Measurements from ENCODE around the gene ACOT12. TPM values are rescaled to one million over a fixed set of nuclear protein-coding genes. Genes with fewer than 3 reads are reported as not detected.
"Not testable (repeated sequence)": the region's sequence is repeated elsewhere in the genome, so short reads cannot be mapped to it uniquely, and the experiment has no call there.

Gene ACOT12
- total RNA-seq, 1 experiment from 2014 or later = not detected

DNA sequence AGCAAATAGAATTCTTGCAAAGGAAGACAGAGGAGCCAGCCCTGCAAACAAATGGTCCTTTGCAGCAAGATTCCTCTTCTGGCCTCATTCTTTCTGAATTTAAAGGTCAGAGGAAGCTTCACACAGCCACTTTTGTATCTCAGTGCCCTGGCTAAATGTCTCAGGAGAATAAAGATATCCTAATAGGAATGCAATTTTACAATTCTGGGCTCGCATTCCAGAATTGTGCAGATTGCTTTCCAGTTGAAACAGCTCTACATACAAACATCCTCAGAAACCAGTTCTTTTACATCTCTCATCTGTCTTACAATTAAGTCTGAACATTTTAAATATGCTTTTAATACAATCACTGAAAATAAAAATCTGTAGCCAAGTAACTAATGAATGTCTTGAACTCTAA lies 14.6 kb upstream of the ACOT12 start:
- H3K27me3 Mint-ChIP-seq (ENCODE audit: low read depth) = no peaks in the 10 kb centered on the region
- no peak for ATAC-seq
- POLR2A ChIA-PET = no interaction called here
- H3K4me3 Mint-ChIP-seq = no peak overlapping the region
- TF ChIP-seq CREB1 (CRISPR knock-in tag; IDR thresholded peaks at IDR 0.05) (no peak), ZNF138 (CRISPR knock-in tag; conservative IDR thresholded peaks at IDR 0.05) (no peak), GABPB1 (CRISPR knock-in tag; IDR thresholded peaks at IDR 0.05) (no peak), KAT7 (CRISPR knock-in tag; IDR thresholded peaks at IDR 0.05; ENCODE audit: borderline replicate concordance) (no peak), MXD4 (CRISPR knock-in tag; IDR thresholded peaks at IDR 0.05; ENCODE audit: borderline replicate concordance) (no peak), ZNF281 (CRISPR knock-in tag; IDR thresholded peaks at IDR 0.05) (no peak), ZBTB21 (CRISPR knock-in tag; IDR thresholded peaks at IDR 0.05; ENCODE audit: borderline replicate concordance) (no peak), CBFB (CRISPR knock-in tag; IDR thresholded peaks at IDR 0.05; ENCODE audit: low read depth) (no peak), NFYB (CRISPR knock-in tag; conservative IDR thresholded peaks at IDR 0.05; ENCODE audit: low read depth) (no peak), USF1 (CRISPR knock-in tag; IDR thresholded peaks at IDR 0.05) (no peak), PRRX2 (CRISPR knock-in tag; IDR thresholded peaks at IDR 0.05) (no peak), HMGA2 (CRISPR knock-in tag; IDR thresholded peaks at IDR 0.05) (no peak), ZSCAN18 (CRISPR knock-in tag; IDR thresholded peaks at IDR 0.05) (no peak)
- TF ChIP-seq, protein P1, sequence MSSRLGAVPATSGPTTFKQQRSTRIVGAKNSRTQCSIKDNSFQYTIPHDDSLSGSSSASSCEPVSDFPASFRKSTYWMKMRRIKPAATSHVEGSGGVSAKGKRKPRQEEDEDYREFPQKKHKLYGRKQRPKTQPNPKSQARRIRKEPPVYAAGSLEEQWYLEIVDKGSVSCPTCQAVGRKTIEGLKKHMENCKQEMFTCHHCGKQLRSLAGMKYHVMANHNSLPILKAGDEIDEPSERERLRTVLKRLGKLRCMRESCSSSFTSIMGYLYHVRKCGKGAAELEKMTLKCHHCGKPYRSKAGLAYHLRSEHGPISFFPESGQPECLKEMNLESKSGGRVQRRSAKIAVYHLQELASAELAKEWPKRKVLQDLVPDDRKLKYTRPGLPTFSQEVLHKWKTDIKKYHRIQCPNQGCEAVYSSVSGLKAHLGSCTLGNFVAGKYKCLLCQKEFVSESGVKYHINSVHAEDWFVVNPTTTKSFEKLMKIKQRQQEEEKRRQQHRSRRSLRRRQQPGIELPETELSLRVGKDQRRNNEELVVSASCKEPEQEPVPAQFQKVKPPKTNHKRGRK (CRISPR knock-in tag; IDR thresholded peaks at IDR 0.05; ENCODE audit: borderline replicate concordance) = no peak
- TF ChIP-seq, protein P2, sequence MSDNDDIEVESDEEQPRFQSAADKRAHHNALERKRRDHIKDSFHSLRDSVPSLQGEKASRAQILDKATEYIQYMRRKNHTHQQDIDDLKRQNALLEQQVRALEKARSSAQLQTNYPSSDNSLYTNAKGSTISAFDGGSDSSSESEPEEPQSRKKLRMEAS (CRISPR knock-in tag; IDR thresholded peaks at IDR 0.05) = no peak
- TF ChIP-seq, protein P3, sequence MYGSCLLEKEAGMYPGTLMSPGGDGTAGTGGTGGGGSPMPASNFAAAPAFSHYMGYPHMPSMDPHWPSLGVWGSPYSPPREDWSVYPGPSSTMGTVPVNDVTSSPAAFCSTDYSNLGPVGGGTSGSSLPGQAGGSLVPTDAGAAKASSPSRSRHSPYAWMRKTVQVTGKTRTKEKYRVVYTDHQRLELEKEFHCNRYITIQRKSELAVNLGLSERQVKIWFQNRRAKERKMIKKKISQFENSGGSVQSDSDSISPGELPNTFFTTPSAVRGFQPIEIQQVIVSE (CRISPR knock-in tag; IDR thresholded peaks at IDR 0.05; ENCODE audit: borderline replicate concordance) = no peak
- CTCF ChIA-PET = interaction anchor here (0.6 to 1.4 kb wide), 2 partner anchors 112 to 757 kb away, joined by 3 to 5 read pairs; no protein-coding TSS in a partner anchor
- no peak overlapping the region for H3K27ac Mint-ChIP-seq
- no peak for DNase-seq (ENCODE audit: low spot score)
- H3K36me3 Mint-ChIP-seq = no peaks in the 10 kb centered on the region
- H3K9me3 Mint-ChIP-seq = no peaks in the 10 kb centered on the region
- H3K4me1 Mint-ChIP-seq = peaks cover 9% of the 10 kb centered on the region

DNA sequence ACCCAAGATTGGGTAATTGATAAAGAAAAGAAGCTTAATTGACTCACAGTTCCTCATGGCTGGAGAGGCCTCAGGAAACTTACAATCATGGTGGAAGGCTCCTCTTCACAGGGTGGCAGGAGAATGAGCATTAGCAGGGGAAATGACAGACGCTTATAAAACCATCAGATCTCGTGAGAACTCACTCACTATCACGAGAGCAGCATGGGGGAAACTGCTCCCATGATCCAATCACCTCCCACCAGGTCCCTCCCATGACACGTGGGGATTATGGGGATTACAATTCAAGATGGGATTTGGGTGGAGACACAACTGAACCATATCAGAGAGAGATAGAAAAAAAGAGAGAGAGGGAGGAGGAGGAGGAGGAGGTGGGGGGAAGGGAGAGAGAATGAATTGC lies 13.9 kb upstream of the ACOT12 start:
- H3K9me3 Mint-ChIP-seq; DNase-seq (ENCODE audit: low spot score); H3K27me3 Mint-ChIP-seq (ENCODE audit: low read depth); H3K36me3 Mint-ChIP-seq; H3K27ac Mint-ChIP-seq; H3K4me1 Mint-ChIP-seq; H3K4me3 Mint-ChIP-seq; ATAC-seq; POLR2A ChIA-PET: not testable (repeated sequence)
- CTCF ChIA-PET = interaction anchor here (1.4 kb wide), 1 partner anchor 758 kb away, joined by 5 read pairs; no protein-coding TSS in a partner anchor
